A549 (cell line): ENCODE results near the gene TRIP6. TPM values are rescaled to one million over a fixed set of nuclear protein-coding genes. Genes with fewer than 3 reads are reported as not detected.

Experiments
- ATAC-seq, 2 experiments: fragments of 200-7000 bp in 1 of 2; fragments of >200 bp in 1 of 2; cut with Nextera tagmentation in 1 of 2; cut with Tn5 transposase in 1 of 2; 3 replicates each; pipeline versions ENCODE4 v1.8.0 to v1.9.1; 2018 to 2020; ENCODE audit warnings: mild to moderate bottlenecking in 1 of 2, moderate library complexity in 1 of 2
- CTCF ChIA-PET: fragments of 300-600 bp; sonication (Branson Sonifier 250); formaldehyde crosslinking; extraction: SDS; loops from one replicate; lab custom pipeline; 2021; ENCODE audit warnings: antibody characterized with exemption, inconsistent platforms; lab: Yijun Ruan, JAX
- POLR2A ChIA-PET: fragments of 350-600 bp; formaldehyde crosslinking; extraction: SDS; loops from one replicate; lab custom pipeline; 2021; ENCODE audit warnings: antibody characterized with exemption, inconsistent platforms; lab: Yijun Ruan, JAX
- DNase-seq, 2 experiments: peaks; one replicate each; pipeline versions ENCODE4 v3.0.0 to v3.0.0-alpha.2; 2011 to 2016; ENCODE audit warnings: low read depth in 1 of 2, low spot score in 1 of 2
- FAIRE-seq: peaks from 2 replicates; lab custom pipeline; 2011; peaks lifted over from hg19 to GRCh38; lab: Jason Lieb, UNC
- H3K27ac ChIP-seq, 2 experiments: fragments of >200 bp; sonication (Bioruptor Twin); formaldehyde crosslinking; 3 replicates each; pipeline ENCODE4 v1.5.1; 2016 to 2017
- H3K4me1 ChIP-seq: fragments of >200 bp; sonication (Bioruptor Twin); formaldehyde crosslinking; 3 replicates; pipeline ENCODE4 v1.6.1; 2016
- H3K4me2 ChIP-seq: fragments of >200 bp; sonication (Bioruptor Twin); formaldehyde crosslinking; 3 replicates; pipeline ENCODE4 v1.6.1; 2016
- H3K4me3 ChIP-seq: fragments of >200 bp; sonication (Bioruptor Twin); formaldehyde crosslinking; 3 replicates; pipeline ENCODE4 v1.5.1; 2016
- H3K9me3 ChIP-seq: fragments of >200 bp; sonication (Bioruptor Twin); formaldehyde crosslinking; 3 replicates; pipeline ENCODE4 v1.6.1; 2016
- BHLHE40 ChIP-seq: IDR thresholded peaks from 2 replicates; pipeline ENCODE4 v1.6.1; 2012; ENCODE audit warnings: low read depth, low read length, inconsistent platforms
- HDAC2 ChIP-seq: fragments of 200-600 bp; sonication (generic); IDR thresholded peaks from 2 replicates; pipeline ENCODE4 v1.6.1; 2016
- HOXB13 ChIP-seq: fragments of 250-450 bp; sonication (Bioruptor Pico); IDR thresholded peaks from 2 replicates; pipeline ENCODE4 v1.5.0; 2020; ENCODE audit warnings: low read depth, mild to moderate bottlenecking, moderate library complexity
- HOXB5 ChIP-seq: fragments of 250-450 bp; sonication (Bioruptor Pico); IDR thresholded peaks from 2 replicates; pipeline ENCODE4 v1.5.0; 2020; ENCODE audit warnings: mild to moderate bottlenecking, moderate library complexity
- KDM1A ChIP-seq: fragments of 200-600 bp; sonication (generic); IDR thresholded peaks from 2 replicates; pipeline ENCODE4 v1.6.1; 2016; ENCODE audit warnings: low read depth, mild to moderate bottlenecking
- MAFK ChIP-seq: fragments of 450-650 bp; IDR thresholded peaks from 2 replicates; pipeline ENCODE4 v1.6.1; 2014; ENCODE audit not compliant: partially characterized antibody
- NPAS2 ChIP-seq: fragments of 250-450 bp; sonication (Bioruptor Pico); IDR thresholded peaks from 2 replicates; pipeline ENCODE4 v1.8.0; 2022; ENCODE audit warnings: mild to moderate bottlenecking, moderate library complexity, borderline replicate concordance
- PHF8 ChIP-seq: fragments of 200-600 bp; sonication (generic); IDR thresholded peaks from 2 replicates; pipeline ENCODE4 v1.6.1; 2016; ENCODE audit warnings: low read depth, mild to moderate bottlenecking, antibody characterized with exemption, moderate library complexity, borderline replicate concordance
- RAD21 ChIP-seq, 2 experiments: fragments of >200 bp in 1 of 2; sonication (Bioruptor Twin) in 1 of 2; formaldehyde crosslinking in 1 of 2; IDR thresholded peaks in 1 of 2; conservative IDR thresholded peaks in 1 of 2; 2 replicates in 1 of 2; 3 replicates in 1 of 2; pipeline ENCODE4 v1.6.1; 2012 to 2018; ENCODE audit warnings: inconsistent platforms in 1 of 2
- RARB ChIP-seq: fragments of 250-450 bp; sonication (Bioruptor Pico); IDR thresholded peaks from 2 replicates; pipeline ENCODE4 v1.8.0; 2021; ENCODE audit warnings: mild to moderate bottlenecking, moderate library complexity
- RCOR1 ChIP-seq: fragments of 150-350 bp; IDR thresholded peaks from 2 replicates; pipeline ENCODE4 v1.6.1; 2014; ENCODE audit warnings: antibody characterized with exemption, low read length, low read depth
- RNF2 ChIP-seq: fragments of 200-600 bp; sonication (generic); IDR thresholded peaks from 2 replicates; pipeline ENCODE4 v1.6.1; 2016; ENCODE audit warnings: low read depth, mild to moderate bottlenecking, antibody characterized with exemption, moderate library complexity, borderline replicate concordance
- SMC3 ChIP-seq: fragments of >200 bp; sonication (Bioruptor Twin); formaldehyde crosslinking; IDR thresholded peaks from 3 replicates; pipeline ENCODE4 v1.6.1; 2018; ENCODE audit warnings: inconsistent platforms
- TFCP2L1 ChIP-seq: fragments of 250-450 bp; sonication (Bioruptor Pico); IDR thresholded peaks from 2 replicates; pipeline ENCODE4 v1.5.0; 2021; ENCODE audit warnings: mild to moderate bottlenecking
- WGBS: methylation state at CpG from one replicate; pipeline ENCODE4 v1.1.6; 2017; ENCODE audit errors: missing lambda C conversion rate; 5-methylcytosine and 5-hydroxymethylcytosine counted together
- polyA plus RNA-seq, 4 experiments: library from polyadenylated mRNA; depleted of rRNA in 3 of 4; stranded (reverse); fragments of >200 nt; fragmentation: RNase III in 1 of 4; extraction: RNeasy Plus Mini Kit Qiagen cat#74134 plus additional on column Dnase treatment in 1 of 4; gene quantifications; 2 replicates in 3 of 4; 3 replicates in 1 of 4; pipeline ENCODE4 v1.2.3, GENCODE V29; 2011 to 2017
- TF ChIP-seq, protein P1 (sequence below): fragments of >200 bp; sonication (Bioruptor Twin); formaldehyde crosslinking; IDR thresholded peaks from 3 replicates; pipeline ENCODE4 v1.5.1; 2016
- TF ChIP-seq, protein P2 (sequence below): fragments of >200 bp; sonication (Bioruptor Twin); formaldehyde crosslinking; IDR thresholded peaks from 3 replicates; pipeline ENCODE4 v1.6.1; 2016
- TF ChIP-seq, protein P3 (sequence below): IDR thresholded peaks from 2 replicates; pipeline ENCODE4 v1.6.1; 2012
- TF ChIP-seq, protein P4 (sequence below): fragments of 250-450 bp; sonication (Bioruptor Pico); IDR thresholded peaks from 2 replicates; pipeline ENCODE4 v1.5.0; 2020; ENCODE audit warnings: low read depth, mild to moderate bottlenecking, moderate library complexity

Gene TRIP6
- polyA plus RNA-seq, 2 of the 4 experiments (the other 2 are of a cell fraction), result 18.0 to 38.5 TPM

DNA sequence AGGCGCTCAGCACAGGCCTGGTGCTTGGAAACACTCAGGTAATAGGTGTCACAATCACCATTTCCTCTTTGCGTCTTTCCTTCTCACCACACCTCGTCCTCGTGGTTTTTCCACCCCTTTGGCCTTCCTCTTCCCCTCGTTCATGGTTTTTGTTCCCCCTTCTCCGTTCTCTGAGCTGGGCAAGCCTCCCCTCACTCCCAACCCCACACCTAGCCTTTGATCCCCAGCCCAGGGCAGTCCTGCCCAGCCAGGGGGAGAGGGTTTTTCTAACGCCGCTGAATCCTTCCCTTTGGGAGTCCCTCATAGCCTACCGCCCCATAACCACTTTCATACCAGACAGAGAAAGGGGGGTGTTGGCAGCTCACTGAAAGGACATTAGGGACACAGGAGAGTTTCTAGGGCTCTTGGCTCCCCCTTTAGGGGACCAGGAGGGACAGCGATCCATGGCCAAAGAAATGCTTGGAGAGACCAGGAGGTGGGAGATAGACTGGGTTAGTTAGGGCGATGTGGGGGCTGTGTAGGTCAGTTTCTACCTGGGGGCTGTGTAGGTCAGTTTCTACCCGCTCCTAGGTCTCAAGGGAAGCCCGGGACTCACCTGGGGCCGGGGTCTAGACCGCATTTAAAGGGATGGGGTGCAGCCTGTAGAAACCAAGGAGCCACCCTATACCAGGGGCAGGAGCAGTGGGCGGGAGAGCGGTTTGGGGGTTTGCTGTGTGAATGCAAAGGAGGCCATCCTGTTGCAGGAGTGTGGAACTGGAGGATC, 41.3 kb upstream of the TRIP6 start:
- CTCF ChIA-PET, result interaction anchor here (0.7 to 18.3 kb wide), 16 partner anchors 9 to 134 kb away, joined by 3 to 317 read pairs (median 4); partner anchors contain the start of genes EPO, POP7 and SLC12A9
- POLR2A ChIA-PET, result interaction anchor here (0.8 to 1.0 kb wide), 2 partner anchors 14 to 27 kb away, joined by 3 read pairs; no protein-coding TSS in a partner anchor
- Histone ChIP-seq H3K9me3 (no peaks in the 10 kb centered on the region), H3K4me1 (peaks cover 21% of the 10 kb centered on the region; the same call in 2 of the 3 replicates), H3K4me2 (peak overlapping the region; percentile 98), H3K4me3 (peak overlapping the region; percentile 100), H3K27ac (peak overlapping the region; percentile 99)
- FAIRE-seq (no peak), DNase-seq (peak in 1 of 2 experiments; percentile 56), ATAC-seq (peak; percentile 36 to 49; a peak in 3 of 6 replicates)
- WGBS, result 52% methylated on average over 17 of the region's 17 CpGs
- TF ChIP-seq, protein P1, sequence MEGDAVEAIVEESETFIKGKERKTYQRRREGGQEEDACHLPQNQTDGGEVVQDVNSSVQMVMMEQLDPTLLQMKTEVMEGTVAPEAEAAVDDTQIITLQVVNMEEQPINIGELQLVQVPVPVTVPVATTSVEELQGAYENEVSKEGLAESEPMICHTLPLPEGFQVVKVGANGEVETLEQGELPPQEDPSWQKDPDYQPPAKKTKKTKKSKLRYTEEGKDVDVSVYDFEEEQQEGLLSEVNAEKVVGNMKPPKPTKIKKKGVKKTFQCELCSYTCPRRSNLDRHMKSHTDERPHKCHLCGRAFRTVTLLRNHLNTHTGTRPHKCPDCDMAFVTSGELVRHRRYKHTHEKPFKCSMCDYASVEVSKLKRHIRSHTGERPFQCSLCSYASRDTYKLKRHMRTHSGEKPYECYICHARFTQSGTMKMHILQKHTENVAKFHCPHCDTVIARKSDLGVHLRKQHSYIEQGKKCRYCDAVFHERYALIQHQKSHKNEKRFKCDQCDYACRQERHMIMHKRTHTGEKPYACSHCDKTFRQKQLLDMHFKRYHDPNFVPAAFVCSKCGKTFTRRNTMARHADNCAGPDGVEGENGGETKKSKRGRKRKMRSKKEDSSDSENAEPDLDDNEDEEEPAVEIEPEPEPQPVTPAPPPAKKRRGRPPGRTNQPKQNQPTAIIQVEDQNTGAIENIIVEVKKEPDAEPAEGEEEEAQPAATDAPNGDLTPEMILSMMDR, result peak; percentile 55
- TF ChIP-seq RCOR1 (no peak), RAD21 (conservative IDR thresholded peaks at IDR 0.05 in 1 of 2, IDR thresholded peaks at IDR 0.05 in 1 of 2) (peak; percentile 67 to 68), SMC3 (peak; percentile 48; the same call in 1 of the 3 replicates)

DNA sequence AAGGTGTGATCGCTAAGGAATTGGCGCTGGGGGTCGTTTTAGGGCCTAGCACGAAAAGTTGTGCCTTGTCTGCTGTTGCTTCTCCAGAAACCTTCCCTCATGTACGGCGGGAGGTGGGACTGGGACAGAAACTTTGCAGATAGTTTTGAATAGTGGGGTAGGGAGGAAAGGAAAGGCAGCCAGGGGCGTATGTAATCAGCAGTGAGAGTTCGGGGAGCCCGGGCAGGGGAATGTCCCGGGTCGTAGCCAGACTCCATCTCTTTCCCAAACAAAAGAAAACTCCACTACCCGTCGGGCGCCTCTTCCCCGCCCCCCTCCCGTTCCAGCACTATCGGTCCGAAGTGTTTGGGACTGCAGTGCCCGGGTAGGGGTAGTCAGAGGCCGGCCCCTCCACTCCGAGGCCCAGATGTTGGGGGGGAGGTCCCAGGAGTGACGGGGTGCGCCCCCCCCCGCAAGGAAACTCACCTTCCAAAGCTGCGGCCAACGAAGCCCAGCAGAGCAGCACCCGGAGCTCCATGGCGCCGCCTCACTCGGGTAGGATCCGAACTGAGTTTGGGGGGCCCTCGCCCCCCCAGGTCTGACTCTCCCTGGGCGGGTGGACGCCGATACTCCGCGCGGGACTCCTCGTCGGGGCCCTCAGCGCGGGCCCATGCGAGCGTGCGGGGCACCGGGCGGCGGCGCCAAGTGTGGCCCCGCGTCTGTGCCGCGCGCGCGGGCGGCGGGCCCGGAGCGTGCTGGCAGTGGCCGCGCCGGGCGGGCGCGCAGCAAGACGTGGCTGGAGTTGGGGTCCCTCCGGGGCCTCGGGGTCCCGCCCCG, 40.5 kb upstream of the TRIP6 start:
- DNase-seq (no peak), ATAC-seq (peak; percentile 16 to 63), FAIRE-seq (no peak)
- 5% methylated on average over 11 of the region's 71 CpGs for WGBS
- Histone ChIP-seq H3K27ac (peak overlapping the region; percentile 99), H3K4me1 (peaks cover 25% of the 10 kb centered on the region; the same call in 2 of the 3 replicates), H3K9me3 (no peaks in the 10 kb centered on the region), H3K4me2 (peak overlapping the region; percentile 98), H3K4me3 (peak overlapping the region; percentile 100)
- ChIA-PET CTCF (interaction anchor here (0.8 to 18.3 kb wide), 19 partner anchors 9 to 339 kb away, joined by 3 to 317 read pairs (median 6); partner anchors contain the start of genes EPO, POP7, SLC12A9 and VGF), POLR2A (interaction anchor here (0.6 to 2.2 kb wide), 12 partner anchors 9 to 121 kb away, joined by 3 to 26 read pairs (median 6); partner anchors contain the start of genes POP7, SLC12A9, SRRT and UFSP1)
- TF ChIP-seq SMC3 (0 out of 3 replicates have a peak, but pooled peaks have one; percentile 12), PHF8 (no peak)

DNA sequence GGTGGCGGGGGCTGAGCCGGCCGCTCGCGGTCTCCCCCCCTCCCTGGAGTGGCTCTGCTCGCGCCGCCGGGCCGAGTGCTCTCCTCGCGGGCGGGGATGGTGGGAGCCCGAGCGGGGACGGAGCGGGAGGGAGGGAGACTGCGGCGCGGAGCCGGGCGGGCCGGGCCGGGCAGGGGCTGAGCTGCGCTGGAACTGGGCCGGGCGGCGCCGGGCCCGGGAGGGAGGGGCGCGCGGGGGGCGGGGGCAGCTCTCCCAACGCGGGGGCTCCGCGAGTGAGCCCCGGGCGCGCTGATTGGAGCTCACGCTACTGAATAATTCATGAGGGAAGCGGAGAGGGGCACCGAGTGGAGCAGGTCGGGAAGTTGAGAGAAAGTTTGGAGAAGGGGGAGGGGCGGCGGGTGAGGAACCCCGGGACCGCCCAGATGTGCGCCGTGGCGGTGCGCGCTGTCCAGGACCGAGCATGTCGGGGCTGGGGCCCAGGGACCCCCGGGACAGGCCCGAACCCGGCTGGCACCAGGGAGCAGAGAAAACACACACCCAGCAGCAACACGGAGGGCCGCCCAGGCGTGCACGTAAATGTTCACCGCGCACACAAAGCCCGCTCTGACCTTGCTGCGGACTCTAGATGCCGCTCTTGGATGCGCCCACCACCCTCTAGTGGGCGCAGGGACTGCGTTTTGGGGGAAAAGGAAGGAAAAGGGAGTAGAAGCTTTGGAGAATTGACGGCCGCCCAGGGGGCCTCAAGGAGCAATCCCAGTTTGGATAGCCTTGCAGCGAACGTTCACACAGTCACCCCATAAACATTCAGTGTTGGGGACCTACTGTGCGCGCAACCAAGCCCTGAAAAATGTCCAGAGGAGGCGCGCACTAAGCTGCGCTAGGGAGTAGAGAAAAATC, 39.6 kb upstream of the TRIP6 start, which contains the start of gene EPHB4:
EPHB4 (minus strand) TSS at position 194 of the 897 bp plus-strand sequence. CDS start 493 bp downstream, outside the sequence.
- ChIA-PET CTCF (interaction anchor here (0.8 to 18.3 kb wide), 27 partner anchors 8 to 338 kb away, joined by 3 to 317 read pairs (median 4); partner anchors contain the start of genes EPO, POP7, SLC12A9 and VGF), POLR2A (interaction anchor here (0.6 to 2.2 kb wide), 13 partner anchors 8 to 122 kb away, joined by 3 to 26 read pairs (median 6); partner anchors contain the start of genes POP7, SLC12A9, SRRT and UFSP1)
- WGBS, result 6% methylated on average over 34 of the region's 80 CpGs
- peak; percentile 73 to 91 for DNase-seq
- H3K27ac ChIP-seq, result peak within 1 kb of the TSS; percentile 99
- no peak for FAIRE-seq
- ATAC-seq, result peak; percentile 84 to 92
- peak within 1 kb of the TSS; percentile 98 for H3K4me2 ChIP-seq
- peaks cover 30% of the 10 kb centered on the region; the same call in 2 of the 3 replicates for H3K4me1 ChIP-seq
- H3K9me3 ChIP-seq, result no peaks in the 10 kb centered on the region
- peak within 1 kb of the TSS; percentile 100 for H3K4me3 ChIP-seq
- TF ChIP-seq SMC3, result peak; percentile 44
- TF ChIP-seq, protein P1, result peak; percentile 64
- TF ChIP-seq, protein P2, sequence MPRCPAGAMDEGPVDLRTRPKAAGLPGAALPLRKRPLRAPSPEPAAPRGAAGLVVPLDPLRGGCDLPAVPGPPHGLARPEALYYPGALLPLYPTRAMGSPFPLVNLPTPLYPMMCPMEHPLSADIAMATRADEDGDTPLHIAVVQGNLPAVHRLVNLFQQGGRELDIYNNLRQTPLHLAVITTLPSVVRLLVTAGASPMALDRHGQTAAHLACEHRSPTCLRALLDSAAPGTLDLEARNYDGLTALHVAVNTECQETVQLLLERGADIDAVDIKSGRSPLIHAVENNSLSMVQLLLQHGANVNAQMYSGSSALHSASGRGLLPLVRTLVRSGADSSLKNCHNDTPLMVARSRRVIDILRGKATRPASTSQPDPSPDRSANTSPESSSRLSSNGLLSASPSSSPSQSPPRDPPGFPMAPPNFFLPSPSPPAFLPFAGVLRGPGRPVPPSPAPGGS, result peak; percentile 54; the same call in 2 of the 3 replicates
- TF ChIP-seq MAFK, result no peak
- no peak for TF ChIP-seq RNF2
- no peak for TF ChIP-seq NPAS2 (CRISPR knock-in tag)
- TF ChIP-seq HDAC2, result no peak
- TF ChIP-seq HOXB5 (CRISPR knock-in tag), result no peak
- TF ChIP-seq, protein P3, sequence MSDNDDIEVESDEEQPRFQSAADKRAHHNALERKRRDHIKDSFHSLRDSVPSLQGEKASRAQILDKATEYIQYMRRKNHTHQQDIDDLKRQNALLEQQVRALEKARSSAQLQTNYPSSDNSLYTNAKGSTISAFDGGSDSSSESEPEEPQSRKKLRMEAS, result peak; percentile 67; the same call in 1 of the 2 replicates
- TF ChIP-seq KDM1A, result no peak
- no peak for TF ChIP-seq HOXB13 (CRISPR knock-in tag)
- TF ChIP-seq BHLHE40, result no peak
- TF ChIP-seq, protein P4, sequence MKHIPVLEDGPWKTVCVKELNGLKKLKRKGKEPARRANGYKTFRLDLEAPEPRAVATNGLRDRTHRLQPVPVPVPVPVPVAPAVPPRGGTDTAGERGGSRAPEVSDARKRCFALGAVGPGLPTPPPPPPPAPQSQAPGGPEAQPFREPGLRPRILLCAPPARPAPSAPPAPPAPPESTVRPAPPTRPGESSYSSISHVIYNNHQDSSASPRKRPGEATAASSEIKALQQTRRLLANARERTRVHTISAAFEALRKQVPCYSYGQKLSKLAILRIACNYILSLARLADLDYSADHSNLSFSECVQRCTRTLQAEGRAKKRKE (CRISPR knock-in tag), result no peak
- peak; percentile 41 to 51 for TF ChIP-seq RAD21 (conservative IDR thresholded peaks at IDR 0.05 in 1 of 2, IDR thresholded peaks at IDR 0.05 in 1 of 2)
- TF ChIP-seq RARB, result no peak
- TF ChIP-seq TFCP2L1 (CRISPR knock-in tag), result no peak
